KMS-11 (cell line): Measurements from ENCODE around the gene NRAP.

Source experiments
- H2AFZ ChIP-seq: fragments of 200-600 bp; sonication (generic); 2 replicates; pipeline ENCODE4 v1.6.1; 2016; ENCODE audit warnings: antibody characterized with exemption, mixed run types, low read depth
- H3K27ac ChIP-seq: fragments of 200-600 bp; sonication (generic); 2 replicates; pipeline ENCODE4 v1.6.1; 2016; ENCODE audit warnings: mild to moderate bottlenecking, mixed run types
- H3K27me3 ChIP-seq: fragments of 200-600 bp; sonication (generic); 2 replicates; pipeline ENCODE4 v1.6.1; 2017; ENCODE audit warnings: mild to moderate bottlenecking, low read depth, mixed run types, moderate library complexity; ENCODE audit not compliant: insufficient read depth
- H3K36me3 ChIP-seq: fragments of 200-600 bp; sonication (generic); 2 replicates; pipeline ENCODE4 v1.6.1; 2017; ENCODE audit warnings: mild to moderate bottlenecking, mixed run types; ENCODE audit not compliant: insufficient read depth
- H3K4me1 ChIP-seq: fragments of 200-600 bp; sonication (generic); 2 replicates; pipeline ENCODE4 v1.6.1; 2016; ENCODE audit warnings: mild to moderate bottlenecking, low read depth, mixed run types; ENCODE audit not compliant: poor library complexity, severe bottlenecking
- H3K4me2 ChIP-seq: fragments of 200-600 bp; sonication (generic); 2 replicates; pipeline ENCODE4 v1.7.0; 2016; ENCODE audit warnings: mild to moderate bottlenecking, mixed run types
- H3K4me3 ChIP-seq: fragments of 200-600 bp; sonication (generic); IDR thresholded peaks from 2 replicates; pipeline ENCODE4 v1.6.1; 2017; ENCODE audit warnings: low read depth, low read length, mixed read lengths; ENCODE audit not compliant: insufficient read depth
- H3K79me2 ChIP-seq: fragments of 200-600 bp; sonication (generic); 2 replicates; pipeline ENCODE4 v1.6.1; 2016; ENCODE audit warnings: low read depth, mixed run types; ENCODE audit not compliant: insufficient read depth
- H3K9ac ChIP-seq: fragments of 200-600 bp; sonication (generic); 2 replicates; pipeline ENCODE4 v1.6.1; 2016; ENCODE audit warnings: mild to moderate bottlenecking, mixed run types
- H4K20me1 ChIP-seq: fragments of 200-600 bp; sonication (generic); 2 replicates; pipeline ENCODE4 v1.6.1; 2016; ENCODE audit warnings: mild to moderate bottlenecking, mixed run types; ENCODE audit not compliant: insufficient read depth
- CTCF ChIP-seq: fragments of 200-600 bp; sonication (generic); conservative IDR thresholded peaks from 2 replicates; pipeline ENCODE4 v1.6.1; 2017; ENCODE audit warnings: low read depth, mild to moderate bottlenecking, antibody characterized with exemption, low read length, moderate library complexity, mixed read lengths

The NRAP gene

GRCh38 chr10:113711142-113711541 is 47.3 kb upstream of the NRAP start:
- H3K9ac ChIP-seq: no peak overlapping the region
- H3K27ac ChIP-seq: no peak overlapping the region
- no peak for TF ChIP-seq CTCF
- no peak overlapping the region for H3K4me3 ChIP-seq
- no peaks in the 10 kb centered on the region for H3K4me1 ChIP-seq
- H3K27me3 ChIP-seq: no peaks in the 10 kb centered on the region
- no peak overlapping the region for H3K4me2 ChIP-seq
- H2AFZ ChIP-seq: no peak overlapping the region
- no peaks in the 10 kb centered on the region for H3K79me2 ChIP-seq
- H4K20me1 ChIP-seq: no peaks in the 10 kb centered on the region
- H3K36me3 ChIP-seq: no peaks in the 10 kb centered on the region

DNA sequence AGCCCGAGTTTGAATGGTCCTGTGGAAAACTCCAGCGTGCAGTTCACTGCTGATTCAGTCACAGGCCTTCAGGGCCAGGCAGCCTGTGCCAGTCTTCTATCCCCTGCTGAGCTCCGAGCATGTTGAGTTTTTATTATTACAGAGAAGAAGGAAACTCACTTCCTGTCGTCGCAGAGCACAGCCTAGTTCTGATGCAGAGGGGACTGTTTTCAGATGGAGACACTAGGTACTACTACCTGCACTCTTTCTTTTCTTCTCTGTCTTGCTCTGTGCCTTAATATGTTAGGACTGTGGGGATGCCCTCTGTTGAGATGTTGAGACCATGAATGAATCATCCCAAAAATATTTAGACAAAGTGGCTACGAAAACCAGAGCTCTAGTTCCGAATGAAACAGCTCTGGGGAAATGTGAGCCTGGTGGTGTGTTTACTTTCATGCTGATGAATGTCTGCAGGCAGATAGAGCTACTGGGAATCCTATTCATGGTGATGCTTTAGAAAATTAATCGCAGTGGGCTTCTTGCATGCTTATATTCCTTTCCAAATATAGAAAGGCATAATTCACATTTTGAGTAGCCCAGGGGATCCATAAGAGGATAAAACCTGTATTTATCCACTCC is 45.5 kb upstream of the NRAP start:
- no peak overlapping the region for H3K27ac ChIP-seq
- no peaks in the 10 kb centered on the region for H3K79me2 ChIP-seq
- H3K4me3 ChIP-seq: no peak overlapping the region
- no peak for TF ChIP-seq CTCF
- H3K4me2 ChIP-seq: no peak overlapping the region
- no peaks in the 10 kb centered on the region for H3K27me3 ChIP-seq
- no peaks in the 10 kb centered on the region for H4K20me1 ChIP-seq
- H2AFZ ChIP-seq: no peak overlapping the region
- H3K9ac ChIP-seq: no peak overlapping the region
- no peaks in the 10 kb centered on the region for H3K36me3 ChIP-seq
- H3K4me1 ChIP-seq: no peaks in the 10 kb centered on the region

GRCh38 chr10:113708640-113709039 is 44.8 kb upstream of the NRAP start:
- Histone ChIP-seq H3K36me3 (no peaks in the 10 kb centered on the region), H3K4me2 (no peak overlapping the region), H3K4me3 (no peak overlapping the region), H4K20me1 (no peaks in the 10 kb centered on the region), H2AFZ (no peak overlapping the region), H3K27ac (no peak overlapping the region), H3K27me3 (no peaks in the 10 kb centered on the region), H3K4me1 (no peaks in the 10 kb centered on the region), H3K9ac (no peak overlapping the region), H3K79me2 (no peaks in the 10 kb centered on the region)
- TF ChIP-seq CTCF: no peak

GRCh38 chr10:113706623-113707022 is 42.8 kb upstream of the NRAP start:
- H3K79me2 ChIP-seq: no peaks in the 10 kb centered on the region
- no peaks in the 10 kb centered on the region for H3K36me3 ChIP-seq
- no peak for TF ChIP-seq CTCF
- H3K27ac ChIP-seq: no peak overlapping the region
- no peak overlapping the region for H3K9ac ChIP-seq
- H3K27me3 ChIP-seq: no peaks in the 10 kb centered on the region
- no peak overlapping the region for H2AFZ ChIP-seq
- no peak overlapping the region for H3K4me3 ChIP-seq
- H4K20me1 ChIP-seq: no peaks in the 10 kb centered on the region
- H3K4me1 ChIP-seq: no peaks in the 10 kb centered on the region
- H3K4me2 ChIP-seq: no peak overlapping the region

- no peak overlapping the region for H3K4me2 ChIP-seq
- TF ChIP-seq CTCF: peak; percentile 32
- no peaks in the 10 kb centered on the region for H3K4me1 ChIP-seq
- H3K27me3 ChIP-seq: no peaks in the 10 kb centered on the region
- H3K27ac ChIP-seq: no peak overlapping the region
- no peak overlapping the region for H2AFZ ChIP-seq
- no peaks in the 10 kb centered on the region for H3K36me3 ChIP-seq
- H3K9ac ChIP-seq: no peak overlapping the region
- H3K4me3 ChIP-seq: no peak overlapping the region
- no peaks in the 10 kb centered on the region for H4K20me1 ChIP-seq
- no peaks in the 10 kb centered on the region for H3K79me2 ChIP-seq
Measured at GRCh38 chr10:113705344-113705652, 41.5 kb upstream of the NRAP start.
